ENCODE measurements around the gene CCL26.

DNA sequence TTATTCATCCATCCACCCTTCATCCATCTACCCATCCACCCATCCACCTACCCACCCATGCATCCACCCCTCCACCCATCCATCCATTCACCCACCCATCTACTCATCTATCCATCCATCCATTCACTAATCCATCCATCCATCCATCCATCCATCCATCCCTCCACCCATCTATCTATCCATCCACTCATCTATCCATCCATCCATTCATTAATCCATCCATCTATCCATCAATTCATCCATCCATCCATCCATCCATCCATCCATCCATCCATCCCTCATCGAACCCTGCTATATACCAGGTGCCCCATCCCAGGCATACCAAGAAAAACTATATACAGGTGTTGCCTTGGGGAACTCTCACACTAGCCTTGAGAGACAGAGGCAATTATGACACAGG, 48.7 kb upstream of the CCL26 start:
- TF ChIP-seq, protein P1, sequence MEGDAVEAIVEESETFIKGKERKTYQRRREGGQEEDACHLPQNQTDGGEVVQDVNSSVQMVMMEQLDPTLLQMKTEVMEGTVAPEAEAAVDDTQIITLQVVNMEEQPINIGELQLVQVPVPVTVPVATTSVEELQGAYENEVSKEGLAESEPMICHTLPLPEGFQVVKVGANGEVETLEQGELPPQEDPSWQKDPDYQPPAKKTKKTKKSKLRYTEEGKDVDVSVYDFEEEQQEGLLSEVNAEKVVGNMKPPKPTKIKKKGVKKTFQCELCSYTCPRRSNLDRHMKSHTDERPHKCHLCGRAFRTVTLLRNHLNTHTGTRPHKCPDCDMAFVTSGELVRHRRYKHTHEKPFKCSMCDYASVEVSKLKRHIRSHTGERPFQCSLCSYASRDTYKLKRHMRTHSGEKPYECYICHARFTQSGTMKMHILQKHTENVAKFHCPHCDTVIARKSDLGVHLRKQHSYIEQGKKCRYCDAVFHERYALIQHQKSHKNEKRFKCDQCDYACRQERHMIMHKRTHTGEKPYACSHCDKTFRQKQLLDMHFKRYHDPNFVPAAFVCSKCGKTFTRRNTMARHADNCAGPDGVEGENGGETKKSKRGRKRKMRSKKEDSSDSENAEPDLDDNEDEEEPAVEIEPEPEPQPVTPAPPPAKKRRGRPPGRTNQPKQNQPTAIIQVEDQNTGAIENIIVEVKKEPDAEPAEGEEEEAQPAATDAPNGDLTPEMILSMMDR (IDR thresholded peaks at IDR 0.05 in 8 of 11, conservative IDR thresholded peaks at IDR 0.05 in 3 of 11): no peak
- TF ChIP-seq POLR2A (IDR thresholded peaks at IDR 0.05): no peak
